PC-3 (cell line): ENCODE results near the gene USP3.

Experiments
- EZH2 ChIP-seq: fragments of 300-600 bp; sonication (generic); IDR thresholded peaks from one replicate; pipeline ENCODE4 v1.6.1; 2017; ENCODE audit warnings: antibody characterized with exemption, mild to moderate bottlenecking, low read length; ENCODE audit not compliant: unreplicated experiment
- EZH2phosphoT487 ChIP-seq: fragments of 300-600 bp; sonication (generic); IDR thresholded peaks from 2 replicates; pipeline ENCODE4 v1.6.1; 2018; ENCODE audit warnings: mild to moderate bottlenecking, antibody characterized with exemption, low read length, borderline replicate concordance
- TF ChIP-seq, protein P1 (sequence below): fragments of 300-600 bp; sonication (generic); conservative IDR thresholded peaks from 2 replicates; pipeline ENCODE4 v1.5.1; 2017; ENCODE audit warnings: antibody characterized with exemption, low read depth, mild to moderate bottlenecking, low read length

DNA sequence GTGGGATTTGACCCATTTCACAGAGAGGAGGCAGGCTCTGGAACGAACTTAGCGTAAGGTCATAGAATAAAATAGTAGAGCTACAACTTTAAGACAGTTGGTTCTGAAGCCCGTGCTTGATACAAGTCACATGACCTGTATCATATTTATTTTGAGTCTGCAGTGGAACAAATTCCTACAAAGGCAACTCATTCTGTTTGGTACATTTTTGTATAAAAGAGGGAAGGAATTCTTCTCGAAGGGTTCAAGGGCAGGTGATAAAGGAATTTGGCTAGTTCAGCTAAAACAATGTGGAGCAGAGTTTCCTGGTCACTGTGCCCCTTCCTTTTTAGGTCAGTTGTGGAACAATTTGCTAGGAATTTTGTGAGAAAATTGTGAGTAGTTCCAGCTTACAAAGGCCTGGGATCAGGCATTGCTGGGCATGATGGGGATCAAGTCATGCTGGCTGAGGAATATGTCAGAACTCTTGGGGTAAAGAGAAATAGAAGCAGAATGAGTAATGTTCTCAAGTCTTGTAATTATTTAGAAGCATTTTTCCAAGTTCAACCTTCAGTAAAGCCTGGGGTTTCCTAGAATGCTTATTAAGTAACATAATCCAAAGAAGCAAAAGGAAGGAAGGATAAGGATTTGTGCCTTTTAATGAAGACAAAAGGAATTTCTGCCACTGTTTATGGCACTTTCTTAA is 19.1 kb downstream of the USP3 start:
- TF ChIP-seq, protein P1, sequence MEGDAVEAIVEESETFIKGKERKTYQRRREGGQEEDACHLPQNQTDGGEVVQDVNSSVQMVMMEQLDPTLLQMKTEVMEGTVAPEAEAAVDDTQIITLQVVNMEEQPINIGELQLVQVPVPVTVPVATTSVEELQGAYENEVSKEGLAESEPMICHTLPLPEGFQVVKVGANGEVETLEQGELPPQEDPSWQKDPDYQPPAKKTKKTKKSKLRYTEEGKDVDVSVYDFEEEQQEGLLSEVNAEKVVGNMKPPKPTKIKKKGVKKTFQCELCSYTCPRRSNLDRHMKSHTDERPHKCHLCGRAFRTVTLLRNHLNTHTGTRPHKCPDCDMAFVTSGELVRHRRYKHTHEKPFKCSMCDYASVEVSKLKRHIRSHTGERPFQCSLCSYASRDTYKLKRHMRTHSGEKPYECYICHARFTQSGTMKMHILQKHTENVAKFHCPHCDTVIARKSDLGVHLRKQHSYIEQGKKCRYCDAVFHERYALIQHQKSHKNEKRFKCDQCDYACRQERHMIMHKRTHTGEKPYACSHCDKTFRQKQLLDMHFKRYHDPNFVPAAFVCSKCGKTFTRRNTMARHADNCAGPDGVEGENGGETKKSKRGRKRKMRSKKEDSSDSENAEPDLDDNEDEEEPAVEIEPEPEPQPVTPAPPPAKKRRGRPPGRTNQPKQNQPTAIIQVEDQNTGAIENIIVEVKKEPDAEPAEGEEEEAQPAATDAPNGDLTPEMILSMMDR = no peak
- no peak for TF ChIP-seq EZH2
- no peak for TF ChIP-seq EZH2phosphoT487
